Esophagus squamous epithelium (tissue), 5 donors: ENCODE measurements around the gene S100A9. TPM values are rescaled to one million over a fixed set of nuclear protein-coding genes. Genes with fewer than 3 reads are reported as not detected.
"Not testable (repeated sequence)": the region's sequence is repeated elsewhere in the genome, so short reads cannot be mapped to it uniquely, and the experiment has no call there.

ENCODE experiments used
- DNase-seq: peaks from one replicate; lab custom pipeline; 2025; lab: John Stamatoyannopoulos, UW
- H3K27ac ChIP-seq, 4 donors: fragments of 200-600 bp; sonication (generic); one replicate each; pipeline ENCODE4 v1.5.1; 2016 to 2019; ENCODE audit warnings: mild to moderate bottlenecking in 1 of 4
- H3K27me3 ChIP-seq, 4 donors: fragments of 200-600 bp; sonication (generic); 1 replicate in 3 of 4; 2 replicates in 1 of 4; pipeline versions ENCODE4 v1.5.1 to v1.6.0; 2017 to 2021; ENCODE audit warnings: antibody characterized with exemption in 1 of 4
- H3K36me3 ChIP-seq, 3 donors: fragments of 200-600 bp; sonication (generic); one replicate each; pipeline ENCODE4 v1.5.1; 2016 to 2019
- H3K4me1 ChIP-seq, 3 donors: fragments of 200-600 bp; sonication (generic); one replicate each; pipeline ENCODE4 v1.5.1; 2017 to 2019
- H3K4me3 ChIP-seq, 4 donors: fragments of 200-600 bp; sonication (generic); 1 replicate in 3 of 4; 2 replicates in 1 of 4; pipeline ENCODE4 v1.5.1; 2016 to 2019; ENCODE audit warnings: mild to moderate bottlenecking in 2 of 4, moderate library complexity in 1 of 4
- H3K9me3 ChIP-seq, 3 donors: fragments of 200-600 bp; sonication (generic); one replicate each; pipeline ENCODE4 v1.5.1; 2016 to 2019
- POLR2A ChIP-seq, 4 donors: fragments of 450-650 bp; IDR thresholded peaks; one replicate each; pipeline ENCODE4 v1.6.1; 2017; ENCODE audit warnings: antibody characterized with exemption in 4 of 4, mild to moderate bottlenecking in 4 of 4, moderate library complexity in 3 of 4
- WGBS, 2 donors: methylation state at CpG; one replicate each; pipeline ENCODE4 v1.1.5; 2018; 5-methylcytosine and 5-hydroxymethylcytosine counted together
- intact Hi-C: fragments of 100-400 bp; cut with DNase I; formaldehyde crosslinking; loops from one replicate; pipeline ENCODE4 v1.15.0; 2022
- total RNA-seq, 4 donors: library from RNA; depleted of rRNA; stranded (reverse); fragments of >200 nt; gene quantifications; one replicate each; pipeline ENCODE4 v1.1.0, GENCODE V29; 2016
- TF ChIP-seq, protein P1 (sequence below), 6 experiments: fragments of 450-650 bp in 4 of 6; fragments of 200-600 bp in 2 of 6; sonication (generic) in 2 of 6; IDR thresholded peaks; one replicate each; pipeline ENCODE4 v1.5.1; 2016 to 2019; ENCODE audit warnings: antibody characterized with exemption in 6 of 6, mild to moderate bottlenecking in 4 of 6, moderate library complexity in 4 of 6
- donor health status: DM: yes; HTN: yes; CAD: no.

The S100A9 gene
- total RNA-seq, 4 donors from 2014 or later, result 15,145 to 90,256 (median 57,331) TPM

DNA sequence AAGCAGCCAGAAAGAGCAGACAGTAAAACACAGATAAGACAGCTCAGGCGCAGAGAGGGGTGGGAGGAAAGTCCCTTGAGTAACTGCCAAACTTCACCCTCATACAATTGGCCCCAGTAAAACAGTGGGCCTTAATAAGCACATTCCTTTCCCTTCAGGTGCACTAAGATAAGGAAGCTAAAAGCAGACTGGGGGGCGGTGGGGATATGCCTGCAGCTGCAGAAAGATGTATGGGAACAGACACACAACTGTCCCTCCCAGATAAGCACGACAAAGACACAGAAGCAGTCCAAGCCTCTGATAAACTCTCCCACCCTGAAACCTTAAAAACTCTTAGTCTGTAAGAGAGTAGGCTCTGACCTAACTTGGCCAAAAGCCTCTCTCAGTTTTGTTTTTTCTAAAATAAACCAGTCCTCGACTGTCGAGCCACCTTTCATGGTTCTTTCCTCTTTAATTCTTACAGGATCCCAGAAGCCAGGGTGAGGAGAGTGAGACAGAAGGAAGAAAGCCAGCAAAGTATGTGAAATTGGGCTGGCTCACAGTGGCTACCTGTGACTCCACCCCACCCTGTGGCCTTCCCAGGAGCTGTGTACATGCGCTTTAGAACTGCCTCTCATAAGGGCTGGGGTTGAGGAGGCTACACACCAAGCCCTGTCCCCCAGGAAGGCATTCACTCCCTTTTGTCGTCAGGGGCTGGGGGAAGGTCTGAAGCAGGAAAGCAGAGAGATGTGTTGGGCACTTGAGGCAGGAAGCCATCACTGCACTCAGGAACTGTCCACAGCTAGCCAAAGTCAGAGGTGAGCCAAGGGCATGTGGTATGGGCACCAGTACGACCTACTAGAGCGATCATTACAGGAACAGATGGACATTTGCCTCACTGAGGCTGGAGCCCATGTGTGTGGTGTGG is 13.6 kb upstream of the S100A9 start:
- H3K27ac ChIP-seq, result peak overlapping the region in 3 of 4 donors; percentile 51 to 68 (median 55)
- intact Hi-C loops, result no loop called here
- peaks cover 0 to 40% (median 0%) of the 10 kb centered on the region in 4 donors for H3K27me3 ChIP-seq
- 28 to 29% methylated on average over 7 of the region's 9 CpGs for WGBS, 2 donors
- H3K36me3 ChIP-seq, result peaks cover 0 to 7% (median 0%) of the 10 kb centered on the region in 3 donors
- no peak overlapping the region for H3K4me3 ChIP-seq
- no peaks in the 10 kb centered on the region for H3K9me3 ChIP-seq
- no peak for DNase-seq
- H3K4me1 ChIP-seq, result peaks cover 8 to 61% (median 10%) of the 10 kb centered on the region in 3 donors
- no peak for TF ChIP-seq POLR2A (IDR thresholded peaks at IDR 0.05)
- TF ChIP-seq, protein P1, sequence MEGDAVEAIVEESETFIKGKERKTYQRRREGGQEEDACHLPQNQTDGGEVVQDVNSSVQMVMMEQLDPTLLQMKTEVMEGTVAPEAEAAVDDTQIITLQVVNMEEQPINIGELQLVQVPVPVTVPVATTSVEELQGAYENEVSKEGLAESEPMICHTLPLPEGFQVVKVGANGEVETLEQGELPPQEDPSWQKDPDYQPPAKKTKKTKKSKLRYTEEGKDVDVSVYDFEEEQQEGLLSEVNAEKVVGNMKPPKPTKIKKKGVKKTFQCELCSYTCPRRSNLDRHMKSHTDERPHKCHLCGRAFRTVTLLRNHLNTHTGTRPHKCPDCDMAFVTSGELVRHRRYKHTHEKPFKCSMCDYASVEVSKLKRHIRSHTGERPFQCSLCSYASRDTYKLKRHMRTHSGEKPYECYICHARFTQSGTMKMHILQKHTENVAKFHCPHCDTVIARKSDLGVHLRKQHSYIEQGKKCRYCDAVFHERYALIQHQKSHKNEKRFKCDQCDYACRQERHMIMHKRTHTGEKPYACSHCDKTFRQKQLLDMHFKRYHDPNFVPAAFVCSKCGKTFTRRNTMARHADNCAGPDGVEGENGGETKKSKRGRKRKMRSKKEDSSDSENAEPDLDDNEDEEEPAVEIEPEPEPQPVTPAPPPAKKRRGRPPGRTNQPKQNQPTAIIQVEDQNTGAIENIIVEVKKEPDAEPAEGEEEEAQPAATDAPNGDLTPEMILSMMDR (IDR thresholded peaks at IDR 0.05), result no peak

DNA sequence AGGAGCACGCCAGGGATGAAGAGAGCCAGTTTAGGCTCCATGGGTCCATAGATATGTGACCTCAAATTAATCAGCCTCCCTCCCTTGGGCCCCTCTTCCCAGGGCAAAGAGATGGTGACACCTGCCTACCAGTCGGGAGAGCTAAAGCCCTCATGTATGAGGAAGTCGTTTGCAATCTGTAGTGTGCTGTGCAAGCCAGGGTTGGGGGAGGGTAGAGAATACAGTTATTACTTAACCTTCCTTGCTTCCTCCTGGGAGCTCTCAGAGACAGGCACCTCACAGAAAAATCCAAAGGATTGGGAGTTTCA is 13.0 kb upstream of the S100A9 start:
- H3K4me3 ChIP-seq, result no peak overlapping the region
- peak overlapping the region in 3 of 4 donors; percentile 51 to 68 (median 55) for H3K27ac ChIP-seq
- H3K4me1 ChIP-seq, result peaks cover 8 to 67% (median 15%) of the 10 kb centered on the region in 3 donors
- no peaks in the 10 kb centered on the region for H3K9me3 ChIP-seq
- peaks cover 0 to 46% (median 0%) of the 10 kb centered on the region in 4 donors for H3K27me3 ChIP-seq
- intact Hi-C loops, result no loop called here
- DNase-seq, result no peak
- WGBS, 2 donors, result 24 to 39% methylated on average over 2 to 3 of the region's 3 CpGs
- TF ChIP-seq, protein P1 (IDR thresholded peaks at IDR 0.05), result no peak
- TF ChIP-seq POLR2A (IDR thresholded peaks at IDR 0.05), result no peak
- peaks cover 0 to 7% (median 0%) of the 10 kb centered on the region in 3 donors for H3K36me3 ChIP-seq

DNA sequence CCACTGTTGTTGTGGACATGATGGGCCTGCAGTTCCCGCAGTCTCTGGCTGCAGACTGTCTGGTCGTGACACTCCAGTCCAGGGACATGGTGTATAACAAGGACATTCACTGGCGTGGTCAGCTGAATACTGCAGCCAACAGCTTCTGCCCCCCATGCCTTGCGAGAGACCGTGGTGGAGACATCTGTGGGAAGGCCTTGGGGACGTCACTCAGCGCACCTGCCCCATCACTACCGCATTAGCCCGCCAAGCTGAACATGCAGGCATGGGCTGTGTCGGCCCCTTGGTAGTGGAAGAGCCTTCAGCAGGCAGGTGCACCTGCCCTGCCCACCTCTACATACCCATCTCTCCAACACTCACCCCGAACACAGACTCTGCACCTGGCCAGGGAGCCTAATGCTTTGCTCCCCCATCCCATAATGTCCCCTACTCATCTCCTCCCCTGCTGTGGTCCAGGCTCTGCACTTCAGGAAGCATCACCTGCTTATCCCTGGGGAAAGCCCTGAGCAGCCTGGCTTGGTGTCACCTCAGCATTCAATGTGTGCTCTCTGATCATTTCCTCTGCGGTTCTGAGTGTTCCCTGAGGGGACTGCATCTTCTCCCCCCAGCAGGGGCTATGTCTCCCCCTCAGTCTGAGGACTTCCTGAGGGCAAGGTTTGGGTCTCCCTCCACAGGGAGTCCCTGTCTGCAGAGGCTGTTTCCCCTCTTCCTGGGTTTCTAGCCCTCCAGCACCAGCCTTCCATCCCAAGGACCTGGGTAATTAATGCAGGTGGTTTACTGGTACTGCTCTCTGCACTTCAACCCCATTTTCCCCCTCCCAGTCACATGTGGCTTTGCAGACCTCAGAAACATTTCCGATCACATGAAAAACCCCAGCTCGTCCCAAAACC is 12.2 kb upstream of the S100A9 start:
- TF ChIP-seq POLR2A (IDR thresholded peaks at IDR 0.05), result no peak
- TF ChIP-seq, protein P1 (IDR thresholded peaks at IDR 0.05), result no peak
- H3K27ac ChIP-seq, result no peak overlapping the region
- peaks cover 0 to 7% (median 0%) of the 10 kb centered on the region in 3 donors for H3K36me3 ChIP-seq
- peaks cover 8 to 75% (median 16%) of the 10 kb centered on the region in 3 donors for H3K4me1 ChIP-seq
- intact Hi-C loops, result no loop called here
- H3K4me3 ChIP-seq, result no peak overlapping the region
- H3K27me3 ChIP-seq, result peaks cover 0 to 51% (median 0%) of the 10 kb centered on the region in 4 donors
- DNase-seq, result no peak
- H3K9me3 ChIP-seq, result no peaks in the 10 kb centered on the region
- 76 to 78% methylated on average over 9 to 12 of the region's 14 CpGs for WGBS, 2 donors

DNA sequence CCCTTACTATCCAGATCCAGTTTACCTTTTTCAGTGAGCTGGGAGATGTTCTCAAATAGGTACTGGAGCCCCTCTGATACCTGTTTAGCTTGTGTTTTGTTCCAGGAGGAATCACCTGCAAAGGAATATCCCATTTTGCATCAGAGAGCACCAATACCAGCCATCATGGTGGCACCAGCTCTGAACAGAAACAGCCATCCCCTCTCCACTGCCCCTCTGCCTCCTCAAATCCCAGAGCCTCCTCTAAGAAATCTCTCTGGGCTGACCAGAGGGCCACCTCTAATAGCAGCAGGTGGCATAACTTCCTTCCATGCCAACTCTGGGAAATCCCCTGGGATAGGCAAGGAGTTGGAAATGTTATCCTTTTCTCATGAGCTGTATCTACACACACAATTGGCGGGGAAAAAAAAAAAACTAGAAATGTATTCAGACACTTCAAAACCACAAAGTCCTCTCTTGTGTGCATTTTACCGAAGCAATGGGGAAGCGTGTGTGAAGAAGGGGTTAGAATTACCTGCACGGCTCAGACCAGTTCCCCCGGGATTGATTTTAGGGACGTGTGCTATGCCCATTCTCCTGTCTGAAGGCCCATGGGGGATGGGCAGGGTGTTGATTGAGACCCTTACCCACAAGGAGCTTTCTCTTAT is 11.5 kb upstream of the S100A9 start:
- Histone ChIP-seq H3K4me1 (peaks cover 8 to 75% (median 16%) of the 10 kb centered on the region in 3 donors), H3K9me3 (no peaks in the 10 kb centered on the region), H3K27me3 (peaks cover 0 to 57% (median 0%) of the 10 kb centered on the region in 4 donors), H3K27ac (no peak overlapping the region), H3K36me3 (peaks cover 0 to 5% (median 0%) of the 10 kb centered on the region in 3 donors), H3K4me3 (no peak overlapping the region)
- DNase-seq, result no peak
- TF ChIP-seq, protein P1 (IDR thresholded peaks at IDR 0.05), result no peak
- no peak for TF ChIP-seq POLR2A (IDR thresholded peaks at IDR 0.05)
- intact Hi-C loops, result no loop called here
- WGBS, 2 donors, result 35 to 44% methylated on average over 6 of the region's 6 CpGs

DNA sequence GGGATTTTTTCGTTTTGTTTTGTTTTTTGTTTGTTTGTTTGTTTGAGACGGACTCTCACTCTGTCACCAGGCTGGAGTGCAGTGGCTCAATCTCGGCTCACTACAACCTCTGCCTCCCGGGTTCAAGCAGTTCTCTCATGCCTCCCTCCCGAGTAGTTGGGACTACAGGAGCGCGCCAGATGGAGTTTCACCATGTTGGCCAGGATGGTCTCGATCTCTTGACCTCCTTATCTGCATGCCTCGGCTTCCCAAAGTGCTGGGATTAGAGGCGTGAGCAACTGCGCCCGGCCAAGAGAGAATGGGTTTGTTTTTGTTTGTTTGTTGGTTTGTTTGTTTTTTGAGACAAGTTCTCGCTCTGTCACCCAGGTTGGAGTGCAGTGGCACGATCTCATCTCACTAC is 10.6 kb upstream of the S100A9 start:
- WGBS, 2 donors, result 73 to 87% methylated on average over 14 of the region's 14 CpGs
- H3K36me3 ChIP-seq, H3K4me3 ChIP-seq, intact Hi-C loops, H3K27ac ChIP-seq, DNase-seq, H3K9me3 ChIP-seq: not testable (repeated sequence)
- H3K4me1 ChIP-seq, result peaks cover 8 to 75% (median 16%) of the 10 kb centered on the region in 3 donors
- H3K27me3 ChIP-seq, result peaks cover 0 to 66% (median 0%) of the 10 kb centered on the region in 4 donors
